Neural progenitor cell (in vitro differentiated cells): ENCODE measurements around the gene USP16. TPM values are rescaled to one million over a fixed set of nuclear protein-coding genes. Genes with fewer than 3 reads are reported as not detected.

Experiments
- DNase-seq: peaks from one replicate; pipeline ENCODE4 v3.0.0-alpha.2; 2016; ENCODE audit warnings: low spot score
- H2AFZ ChIP-seq: fragments of 200-600 bp; sonication (generic); replicated peaks from 2 replicates; pipeline ENCODE4 v1.6.1; 2016; ENCODE audit warnings: antibody characterized with exemption
- H3F3A ChIP-seq: fragments of 200-600 bp; sonication (generic); 2 replicates; pipeline ENCODE4 v1.6.1; 2016; ENCODE audit warnings: antibody characterized with exemption, low read depth
- H3K27ac ChIP-seq: fragments of 200-600 bp; sonication (generic); 2 replicates; pipeline ENCODE4 v1.5.1; 2016; ENCODE audit warnings: mild to moderate bottlenecking
- H3K27me3 ChIP-seq: fragments of 200-600 bp; sonication (generic); 2 replicates; pipeline ENCODE4 v1.6.1; 2016; ENCODE audit warnings: mild to moderate bottlenecking, moderate library complexity
- H3K36me3 ChIP-seq: fragments of 200-600 bp; sonication (generic); 2 replicates; pipeline ENCODE4 v1.5.1; 2016
- H3K4me1 ChIP-seq: fragments of 200-600 bp; sonication (generic); 2 replicates; pipeline ENCODE4 v1.6.1; 2016; ENCODE audit warnings: mixed run types
- H3K4me2 ChIP-seq: fragments of 200-600 bp; sonication (generic); 2 replicates; pipeline ENCODE4 v1.6.1; 2016
- H3K4me3 ChIP-seq: fragments of 200-600 bp; sonication (generic); 2 replicates; pipeline ENCODE4 v1.5.1; 2016
- H3K79me2 ChIP-seq: fragments of 200-600 bp; sonication (generic); 2 replicates; pipeline ENCODE4 v1.6.1; 2016; ENCODE audit warnings: low read depth
- H3K9ac ChIP-seq: fragments of 200-600 bp; sonication (generic); 2 replicates; pipeline ENCODE4 v1.6.1; 2016
- H3K9me3 ChIP-seq: fragments of 200-600 bp; sonication (generic); 2 replicates; pipeline ENCODE4 v1.5.1; 2016; ENCODE audit warnings: low read depth
- H4K20me1 ChIP-seq: fragments of 200-600 bp; sonication (generic); 2 replicates; pipeline ENCODE4 v1.6.1; 2016; ENCODE audit warnings: low read depth
- H3K27ac Mint-ChIP-seq: 3 replicates; pipeline ENCODE4 v1.8.0; 2021; ENCODE audit warnings: mixed read lengths
- H3K27me3 Mint-ChIP-seq: 2 replicates; pipeline ENCODE4 v1.8.0; 2022; ENCODE audit warnings: low read depth, mild to moderate bottlenecking, inconsistent platforms, moderate library complexity, mixed read lengths; ENCODE audit not compliant: insufficient read depth
- H3K36me3 Mint-ChIP-seq: 3 replicates; pipeline ENCODE4 v1.8.0; 2021; ENCODE audit warnings: mixed read lengths
- H3K4me1 Mint-ChIP-seq: 3 replicates; pipeline ENCODE4 v1.8.0; 2021; ENCODE audit warnings: mixed read lengths
- H3K4me3 Mint-ChIP-seq: 3 replicates; pipeline ENCODE4 v1.8.0; 2021; ENCODE audit warnings: mild to moderate bottlenecking, moderate library complexity, mixed read lengths
- H3K9me3 Mint-ChIP-seq: 3 replicates; pipeline ENCODE4 v1.8.0; 2020; ENCODE audit warnings: mixed read lengths
- EZH2 ChIP-seq: fragments of 200-600 bp; sonication (generic); IDR thresholded peaks from 2 replicates; pipeline ENCODE4 v1.6.1; 2017; ENCODE audit warnings: antibody characterized with exemption, mild to moderate bottlenecking, moderate library complexity
- EZH2phosphoT487 ChIP-seq: fragments of 200-600 bp; sonication (generic); IDR thresholded peaks from 2 replicates; pipeline ENCODE4 v1.6.1; 2017; ENCODE audit warnings: antibody characterized with exemption
- total RNA-seq: library from RNA; depleted of rRNA; stranded (reverse); fragments of >200 nt; gene quantifications from 2 replicates; pipeline ENCODE4 v1.2.3, GENCODE V29; 2015; ENCODE audit warnings: low replicate concordance
- TF ChIP-seq, protein P1 (sequence below): fragments of 200-600 bp; sonication (generic); IDR thresholded peaks from 2 replicates; pipeline ENCODE4 v1.5.1; 2017; ENCODE audit warnings: antibody characterized with exemption, mild to moderate bottlenecking

Gene USP16
- total RNA-seq, 1 donor from 2014 or later, result 38.5 TPM

DNA sequence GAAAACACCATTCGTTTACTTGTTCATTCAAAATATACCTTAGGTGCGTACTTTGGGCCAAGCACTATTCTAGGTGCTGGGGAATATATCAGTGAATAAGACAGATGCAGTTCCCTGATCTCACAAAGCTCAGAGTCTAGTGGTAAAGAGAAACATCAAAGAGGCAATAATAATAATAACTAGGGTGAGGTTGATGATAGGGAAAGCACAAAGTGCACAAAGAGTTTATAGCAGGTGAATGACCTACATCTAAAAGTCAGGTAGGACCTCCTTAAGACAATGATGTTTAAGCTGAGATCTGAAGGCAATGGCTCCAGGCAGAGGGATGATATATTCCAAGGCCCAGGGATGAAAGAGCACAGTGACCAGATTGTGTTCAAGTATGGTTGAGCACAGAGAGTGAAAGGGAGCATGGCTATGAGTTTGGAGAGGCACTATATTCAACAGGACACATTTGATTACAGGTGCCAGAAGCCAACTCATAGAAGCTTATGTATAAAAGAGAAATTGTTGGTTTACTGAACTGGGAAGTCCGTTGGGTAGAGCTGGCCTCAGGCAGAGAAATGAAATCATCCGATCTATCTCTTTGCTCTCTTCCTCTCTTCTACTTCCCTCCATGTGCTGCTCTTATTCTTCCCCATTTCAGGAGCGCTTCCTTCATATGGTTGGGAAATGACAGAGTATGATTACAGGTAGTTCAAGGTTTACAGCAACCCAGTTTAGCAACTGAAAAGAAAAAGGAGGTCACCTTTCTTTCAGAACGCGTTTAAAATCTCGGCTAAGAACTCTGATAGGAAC, 71.9 kb downstream of the USP16 start:
- H3K9me3 ChIP-seq, result no peaks in the 10 kb centered on the region
- H3F3A ChIP-seq, result no peaks in the 10 kb centered on the region
- no peak overlapping the region for H3K27ac ChIP-seq
- H3K36me3 ChIP-seq, result no peaks in the 10 kb centered on the region
- H4K20me1 ChIP-seq, result no peaks in the 10 kb centered on the region
- H3K4me2 ChIP-seq, result no peak overlapping the region
- H3K36me3 Mint-ChIP-seq, result no peaks in the 10 kb centered on the region
- H3K27ac Mint-ChIP-seq, result no peak overlapping the region
- peaks cover 2% of the 10 kb centered on the region for H3K27me3 Mint-ChIP-seq
- no peaks in the 10 kb centered on the region for H3K27me3 ChIP-seq
- H3K4me1 Mint-ChIP-seq, result peaks cover 14% of the 10 kb centered on the region
- H3K4me3 Mint-ChIP-seq, result no peak overlapping the region
- TF ChIP-seq, protein P1, sequence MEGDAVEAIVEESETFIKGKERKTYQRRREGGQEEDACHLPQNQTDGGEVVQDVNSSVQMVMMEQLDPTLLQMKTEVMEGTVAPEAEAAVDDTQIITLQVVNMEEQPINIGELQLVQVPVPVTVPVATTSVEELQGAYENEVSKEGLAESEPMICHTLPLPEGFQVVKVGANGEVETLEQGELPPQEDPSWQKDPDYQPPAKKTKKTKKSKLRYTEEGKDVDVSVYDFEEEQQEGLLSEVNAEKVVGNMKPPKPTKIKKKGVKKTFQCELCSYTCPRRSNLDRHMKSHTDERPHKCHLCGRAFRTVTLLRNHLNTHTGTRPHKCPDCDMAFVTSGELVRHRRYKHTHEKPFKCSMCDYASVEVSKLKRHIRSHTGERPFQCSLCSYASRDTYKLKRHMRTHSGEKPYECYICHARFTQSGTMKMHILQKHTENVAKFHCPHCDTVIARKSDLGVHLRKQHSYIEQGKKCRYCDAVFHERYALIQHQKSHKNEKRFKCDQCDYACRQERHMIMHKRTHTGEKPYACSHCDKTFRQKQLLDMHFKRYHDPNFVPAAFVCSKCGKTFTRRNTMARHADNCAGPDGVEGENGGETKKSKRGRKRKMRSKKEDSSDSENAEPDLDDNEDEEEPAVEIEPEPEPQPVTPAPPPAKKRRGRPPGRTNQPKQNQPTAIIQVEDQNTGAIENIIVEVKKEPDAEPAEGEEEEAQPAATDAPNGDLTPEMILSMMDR, result no peak
- TF ChIP-seq EZH2phosphoT487, result no peak
- no peak for TF ChIP-seq EZH2
- peaks cover 14% of the 10 kb centered on the region for H3K4me1 ChIP-seq
- no peak overlapping the region for H3K4me3 ChIP-seq
- H3K9ac ChIP-seq, result no peak overlapping the region
- H3K79me2 ChIP-seq, result no peaks in the 10 kb centered on the region
- DNase-seq, result no peak
- peaks cover 2% of the 10 kb centered on the region for H3K9me3 Mint-ChIP-seq
- no peak overlapping the region for H2AFZ ChIP-seq

DNA sequence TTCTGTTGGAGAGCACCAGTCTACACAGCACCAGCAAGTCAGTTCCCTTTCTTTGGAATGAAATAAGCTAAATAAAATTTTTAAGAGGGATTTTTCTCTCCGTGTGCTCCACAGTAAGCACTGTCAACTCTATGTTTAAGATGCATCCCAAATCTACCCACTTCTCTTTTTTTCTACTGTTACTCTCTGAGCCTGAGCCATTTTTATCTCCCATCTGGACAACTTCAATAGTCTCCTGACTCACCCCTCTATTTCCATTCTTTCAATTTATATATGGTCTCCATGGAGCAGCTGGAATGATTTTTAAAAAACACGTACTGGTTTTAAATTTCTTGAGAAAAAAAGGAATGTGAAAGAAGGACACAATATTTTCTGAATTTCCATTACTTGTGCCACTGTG, 73.7 kb downstream of the USP16 start:
- TF ChIP-seq EZH2 (no peak), EZH2phosphoT487 (no peak)
- TF ChIP-seq, protein P1, result no peak
- Histone ChIP-seq H3K27ac (no peak overlapping the region), H3K9me3 (no peaks in the 10 kb centered on the region), H3K4me2 (no peak overlapping the region), H3K4me3 (no peak overlapping the region), H3K4me1 (peaks cover 14% of the 10 kb centered on the region), H3K27me3 (no peaks in the 10 kb centered on the region), H4K20me1 (no peaks in the 10 kb centered on the region), H3F3A (no peaks in the 10 kb centered on the region), H3K9ac (no peak overlapping the region), H3K79me2 (no peaks in the 10 kb centered on the region), H3K36me3 (no peaks in the 10 kb centered on the region), H2AFZ (no peak overlapping the region)
- Mint-ChIP-seq H3K4me1 (peaks cover 11% of the 10 kb centered on the region), H3K27me3 (peaks cover 2% of the 10 kb centered on the region), H3K9me3 (peaks cover 6% of the 10 kb centered on the region), H3K27ac (no peak overlapping the region), H3K4me3 (no peak overlapping the region), H3K36me3 (no peaks in the 10 kb centered on the region)
- DNase-seq, result no peak

DNA sequence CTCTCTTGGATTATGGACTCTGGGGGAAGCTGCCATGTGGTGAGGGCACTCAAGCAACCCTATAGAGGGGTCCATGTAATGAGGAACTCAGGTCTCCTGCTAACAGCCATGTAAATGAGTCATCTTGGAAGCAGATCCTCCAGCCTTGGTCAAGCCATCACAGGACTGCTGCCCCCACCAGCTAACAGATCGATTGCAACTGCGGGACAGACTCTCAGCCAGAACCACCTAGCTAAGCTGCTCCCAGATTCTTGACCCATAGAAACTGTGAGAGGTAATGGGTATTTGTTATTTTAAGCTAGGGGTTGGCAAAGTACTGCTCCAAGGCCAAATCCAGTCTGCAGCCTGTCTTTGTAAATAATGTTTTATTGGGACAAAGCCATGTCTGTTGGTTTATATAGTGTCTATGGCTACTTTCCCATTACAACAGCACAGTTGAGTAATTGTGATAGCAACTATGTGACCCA, 78.4 kb downstream of the USP16 start:
- Mint-ChIP-seq H3K4me1 (peaks cover 18% of the 10 kb centered on the region), H3K27me3 (peaks cover 3% of the 10 kb centered on the region), H3K4me3 (no peak overlapping the region), H3K36me3 (no peaks in the 10 kb centered on the region), H3K9me3 (peaks cover 9% of the 10 kb centered on the region), H3K27ac (no peak overlapping the region)
- Histone ChIP-seq H3K36me3 (no peaks in the 10 kb centered on the region), H4K20me1 (no peaks in the 10 kb centered on the region), H3K27me3 (no peaks in the 10 kb centered on the region), H3K4me1 (peaks cover 14% of the 10 kb centered on the region), H2AFZ (no peak overlapping the region), H3K4me2 (no peak overlapping the region), H3K27ac (no peak overlapping the region), H3K4me3 (no peak overlapping the region), H3K9me3 (no peaks in the 10 kb centered on the region), H3F3A (peaks cover 17% of the 10 kb centered on the region), H3K9ac (no peak overlapping the region), H3K79me2 (no peaks in the 10 kb centered on the region)
- no peak for DNase-seq
- TF ChIP-seq EZH2 (no peak), EZH2phosphoT487 (no peak)

Other genes starting within 250 kb of the USP16 start
- 29.4 and 37.3 TPM in 2 replicates for gene LTN1, start 31.8 kb upstream of the USP16 start, total RNA-seq
- 9.6 and 10.2 TPM in 2 replicates for gene RWDD2B, start 5.3 kb upstream of the USP16 start, total RNA-seq
- gene CCT8, start 49.0 kb downstream of the USP16 start, total RNA-seq, result 433 and 642 TPM in 2 replicates
- gene MAP3K7CL, start 106.0 kb downstream of the USP16 start, total RNA-seq, result 0.12 TPM in 1 of 2 replicates, not detected in the other